ENCODE results near the gene GRHPR.

GRHPR gene

GRCh38 chr9:37412431-37413151 is 9.9 kb upstream of the GRHPR start:
- H3K27ac ChIP-seq, result peak overlapping the region; percentile 96
- ChIA-PET POLR2A (ENCODE audit: low non-redundant PET) (interaction anchor here (1.2 kb wide), 1 partner anchor 10 kb away, joined by 4 read pairs; the partner anchor contains the start of gene GRHPR), CTCF (interaction anchor here (0.5 to 0.7 kb wide), 2 partner anchors 35 to 130 kb away, joined by 3 read pairs; no protein-coding TSS in a partner anchor)
- TF ChIP-seq CTCF (conservative IDR thresholded peaks at IDR 0.05; ENCODE audit: low read depth), result no peak
- peak; percentile 73 for DNase-seq (ENCODE audit: low spot score)

GRCh38 chr9:37413311-37413710 is 9.2 kb upstream of the GRHPR start:
- H3K27ac ChIP-seq, result peak overlapping the region; percentile 96
- DNase-seq (ENCODE audit: low spot score), result no peak
- POLR2A ChIA-PET (ENCODE audit: low non-redundant PET), result interaction anchor here (1.2 kb wide), 1 partner anchor 9 kb away, joined by 4 read pairs; the partner anchor contains the start of gene GRHPR
- CTCF ChIA-PET, result interaction anchor here (0.7 to 1.0 kb wide), 2 partner anchors 131 to 174 kb away, joined by 3 read pairs; no protein-coding TSS in a partner anchor
- TF ChIP-seq CTCF (conservative IDR thresholded peaks at IDR 0.05; ENCODE audit: low read depth), result no peak

- peak overlapping the region; percentile 96 for H3K27ac ChIP-seq
- CTCF ChIA-PET, result interaction anchor here (0.7 to 1.3 kb wide), 3 partner anchors 18 to 221 kb away, joined by 3 to 4 read pairs (median 3); no protein-coding TSS in a partner anchor
- no peak for DNase-seq (ENCODE audit: low spot score)
- POLR2A ChIA-PET (ENCODE audit: low non-redundant PET), result no interaction called here
- no peak for TF ChIP-seq CTCF (conservative IDR thresholded peaks at IDR 0.05; ENCODE audit: low read depth)
Measured at GRCh38 chr9:37414503-37414943, 8.0 kb upstream of the GRHPR start.

- CTCF ChIA-PET, result interaction anchor here (0.6 to 1.3 kb wide), 3 partner anchors 14 to 20 kb away, joined by 3 read pairs; no protein-coding TSS in a partner anchor
- DNase-seq (ENCODE audit: low spot score), result peak; percentile 81
- TF ChIP-seq CTCF (conservative IDR thresholded peaks at IDR 0.05; ENCODE audit: low read depth), result peak; percentile 96
- H3K27ac ChIP-seq, result peak overlapping the region; percentile 96
- POLR2A ChIA-PET (ENCODE audit: low non-redundant PET), result interaction anchor here (0.7 kb wide), 1 partner anchor 12 kb away, joined by 15 read pairs; no protein-coding TSS in a partner anchor
Measured at GRCh38 chr9:37415011-37415719, 7.3 kb upstream of the GRHPR start.

GRCh38 chr9:37417252-37417803 is 5.2 kb upstream of the GRHPR start:
- H3K27ac ChIP-seq, result peak overlapping the region; percentile 53
- CTCF ChIA-PET, result no interaction called here
- no peak for TF ChIP-seq CTCF (conservative IDR thresholded peaks at IDR 0.05; ENCODE audit: low read depth)
- no peak for DNase-seq (ENCODE audit: low spot score)
- POLR2A ChIA-PET (ENCODE audit: low non-redundant PET), result no interaction called here
